GM12878 (cell line): Measurements from ENCODE around the gene ATP6V0A4. TPM values are rescaled to one million over a fixed set of nuclear protein-coding genes. Genes with fewer than 3 reads are reported as not detected.
"Not testable (repeated sequence)": the region's sequence is repeated elsewhere in the genome, so short reads cannot be mapped to it uniquely, and the experiment has no call there.

Source experiments
- ATAC-seq: fragments of 200-7000 bp; cut with Tn5 transposase; 3 replicates; pipeline ENCODE4 v1.9.1; 2020; ENCODE audit warnings: mild to moderate bottlenecking, moderate library complexity
- BruUV-seq: library from RNA; stranded (reverse); fragments of 400-500 nt; replicated peaks from 2 replicates; lab custom pipeline; 2021; lab: Mats Ljungman, UMichigan
- CTCF ChIA-PET: fragments of 300-600 bp; sonication (Branson Sonifier 250); formaldehyde crosslinking; extraction: SDS; loops from one replicate; lab custom pipeline; 2021; ENCODE audit warnings: inconsistent platforms; lab: Yijun Ruan, JAX
- POLR2A ChIA-PET: fragments of 350-600 bp; formaldehyde crosslinking; extraction: SDS; loops from one replicate; lab custom pipeline; 2021; ENCODE audit warnings: inconsistent platforms; lab: Charles Lee
- RAD21 ChIA-PET: fragments of 300-600 bp; sonication (Branson Sonifier 250); formaldehyde crosslinking; loops from one replicate; lab custom pipeline; 2023; ENCODE audit warnings: antibody characterized with exemption; ENCODE audit not compliant: unreplicated experiment; lab: Charles Lee
- SMC1A ChIA-PET: fragments of 300-600 bp; sonication (Branson Sonifier 250); formaldehyde crosslinking; loops from one replicate; lab custom pipeline; 2023; ENCODE audit not compliant: unreplicated experiment, uncharacterized antibody; lab: Charles Lee
- DNase-seq: peaks from one replicate; pipeline ENCODE4 v3.0.0-alpha.2; 2011; ENCODE audit warnings: low read depth, low spot score
- FAIRE-seq: peaks from 3 replicates; lab custom pipeline; 2011; peaks lifted over from hg19 to GRCh38; lab: Jason Lieb, UNC
- H2AFZ ChIP-seq: 2 replicates; pipeline ENCODE4 v1.6.0; 2011; ENCODE audit warnings: low read depth, low read length, control low read depth; ENCODE audit not compliant: control insufficient read depth
- H3K27ac ChIP-seq: 2 replicates; pipeline ENCODE4 v1.5.1; 2011; ENCODE audit warnings: control low read depth; ENCODE audit not compliant: control insufficient read depth, insufficient read depth
- H3K27me3 ChIP-seq, 2 experiments: replicated peaks in 1 of 2; 2 replicates each; pipeline versions ENCODE4 v1.6.0 to v1.6.1; 2011; ENCODE audit warnings: low read length in 1 of 2; ENCODE audit not compliant: control insufficient read depth in 2 of 2, insufficient read depth in 2 of 2
- H3K36me3 ChIP-seq, 2 experiments: 2 replicates each; pipeline ENCODE4 v1.5.1; 2011; ENCODE audit warnings: low read length in 1 of 2; ENCODE audit not compliant: control insufficient read depth in 2 of 2, insufficient read depth in 2 of 2
- H3K4me1 ChIP-seq: 2 replicates; pipeline ENCODE4 v1.6.1; 2011; ENCODE audit warnings: mild to moderate bottlenecking, low read length, moderate library complexity, mixed read lengths; ENCODE audit not compliant: control insufficient read depth, insufficient read depth
- H3K4me2 ChIP-seq: 2 replicates; pipeline ENCODE4 v1.6.0; 2011; ENCODE audit warnings: control low read depth; ENCODE audit not compliant: control insufficient read depth, insufficient read depth
- H3K4me3 ChIP-seq: fragments of 200-600 bp; sonication (generic); 2 replicates; pipeline ENCODE4 v1.5.1; 2016
- H3K79me2 ChIP-seq: 2 replicates; pipeline ENCODE4 v1.6.0; 2011; ENCODE audit warnings: low read length; ENCODE audit not compliant: control insufficient read depth, insufficient read depth
- H3K9ac ChIP-seq: 2 replicates; pipeline ENCODE4 v1.8.0; 2011; ENCODE audit warnings: low read length, control low read depth, mixed read lengths; ENCODE audit not compliant: control insufficient read depth, insufficient read depth
- H3K9me3 ChIP-seq: replicated peaks from 3 replicates; pipeline ENCODE4 v1.5.1; 2011; ENCODE audit warnings: mild to moderate bottlenecking, low read length; ENCODE audit not compliant: control insufficient read depth, insufficient read depth
- H4K20me1 ChIP-seq: 2 replicates; pipeline ENCODE4 v1.6.0; 2011; ENCODE audit not compliant: control insufficient read depth, insufficient read depth
- FOXM1 ChIP-seq: IDR thresholded peaks from 2 replicates; pipeline ENCODE4 v1.6.1; 2012; ENCODE audit warnings: low read depth, mild to moderate bottlenecking, inconsistent platforms, low read length, moderate library complexity
- KLF5 ChIP-seq: fragments of 450-650 bp; IDR thresholded peaks from 2 replicates; pipeline ENCODE4 v1.6.1; 2014; ENCODE audit warnings: mild to moderate bottlenecking; ENCODE audit not compliant: partially characterized antibody
- PAX5 ChIP-seq: IDR thresholded peaks from 2 replicates; pipeline ENCODE4 v1.6.1; 2011; ENCODE audit warnings: low read depth, low read length, borderline replicate concordance
- ZNF622 ChIP-seq: fragments of 450-650 bp; IDR thresholded peaks from 2 replicates; pipeline ENCODE4 v1.6.1; 2017; ENCODE audit warnings: mild to moderate bottlenecking, inconsistent platforms
- WGBS: methylation state at CpG from one replicate; pipeline ENCODE4 v1.1.6; 2016; ENCODE audit warnings: low lambda C conversion rate; ENCODE audit not compliant: insufficient replicate concordance, insufficient coverage; ENCODE audit errors: missing lambda C conversion rate; 5-methylcytosine and 5-hydroxymethylcytosine counted together
- in situ Hi-C: fragments of 300-500 bp; cut with MboI; formaldehyde crosslinking; loops from 9 replicates; pipeline ENCODE4 v1.14.3; 2018; ENCODE audit warnings: mixed read lengths
- intact Hi-C: fragments of 100-400 bp; cut with micrococcal nuclease; formaldehyde crosslinking; loops from one replicate; pipeline ENCODE4 v1.14.2; 2022; ENCODE audit not compliant: unreplicated experiment
- polyA plus RNA-seq, 11 experiments: library from polyadenylated mRNA; depleted of rRNA in 4 of 11; unstranded in 6 of 11; stranded (reverse) in 5 of 11; fragments of >200 nt; fragmentation: Nextera tagmentation in 4 of 11; fragmentation: Illumina TruSeq in 1 of 11; extraction: Ambion mirVana in 4 of 11; extraction: Trizol in 1 of 11; gene quantifications; 1 replicate in 1 of 11; 2 replicates in 10 of 11; pipeline versions ENCODE4 v1.2.1 to v1.2.3, GENCODE V29; 2011 to 2016; ENCODE audit warnings: inconsistent platforms in 2 of 11, missing spikeins in 2 of 11, low read depth in 1 of 11
- total RNA-seq, 4 experiments: library from RNA; depleted of rRNA in 3 of 4; stranded (reverse); fragments of >200 nt in 3 of 4; fragmentation: Illumina TruSeq in 1 of 4; extraction: Trizol in 1 of 4; gene quantifications; 2 replicates each; pipeline versions ENCODE4 v1.2.1 to v1.2.3, GENCODE V29; 2013 to 2021

Gene ATP6V0A4
- total and polyA plus RNA-seq, 10 of the 15 experiments (the other 5 are each of a cell fraction or from before 2014, with no cell fraction given) = not detected

GRCh38 chr7:138731733-138732132 is 66.3 kb downstream of the ATP6V0A4 start:
- SMC1A ChIA-PET, H2AFZ ChIP-seq, H3K4me3 ChIP-seq, DNase-seq, H4K20me1 ChIP-seq, H3K79me2 ChIP-seq, BruUV-seq, H3K27ac ChIP-seq, H3K27me3 ChIP-seq, H3K4me2 ChIP-seq, ATAC-seq, H3K4me1 ChIP-seq, H3K9me3 ChIP-seq, RAD21 ChIA-PET, H3K9ac ChIP-seq, FAIRE-seq, H3K36me3 ChIP-seq, POLR2A ChIA-PET: not testable (repeated sequence)
- 78% methylated on average over 5 of the region's 5 CpGs for WGBS
- intact Hi-C loops (loop anchor here (10.0 kb wide), 1 partner anchor 1077 kb away; no protein-coding TSS in a partner anchor), in situ Hi-C loops (loop anchor here (25.0 kb wide), 1 partner anchor 1119 kb away; no protein-coding TSS in a partner anchor)
- CTCF ChIA-PET = interaction anchor here (1.0 kb wide), 1 partner anchor 570 kb away, joined by 4 read pairs; no protein-coding TSS in a partner anchor

GRCh38 chr7:138729444-138729843 is 68.6 kb downstream of the ATP6V0A4 start:
- H3K27ac ChIP-seq = no peak overlapping the region
- H2AFZ ChIP-seq = no peak overlapping the region
- ChIA-PET RAD21 (no interaction called here), SMC1A (no interaction called here), CTCF (interaction anchor here (1.1 kb wide), 1 partner anchor 9 kb away, joined by 4 read pairs; no protein-coding TSS in a partner anchor), POLR2A (no interaction called here)
- 54% methylated on average over 9 of the region's 9 CpGs for WGBS
- H3K27me3 ChIP-seq = no peaks in the 10 kb centered on the region; a peak in 1 of 4 replicates
- no peak for ATAC-seq
- no peak overlapping the region for H3K4me2 ChIP-seq
- no peaks in the 10 kb centered on the region for H3K36me3 ChIP-seq
- no peak for DNase-seq
- BruUV-seq = no TSS peak
- intact Hi-C loops (no loop called here), in situ Hi-C loops (loop anchor here (25.0 kb wide), 1 partner anchor 1117 kb away; no protein-coding TSS in a partner anchor)
- H3K9ac ChIP-seq = no peak overlapping the region
- no peak for FAIRE-seq
- no peak overlapping the region for H3K4me3 ChIP-seq
- H3K9me3 ChIP-seq = no peaks in the 10 kb centered on the region
- TF ChIP-seq FOXM1 (no peak), KLF5 (no peak), ZNF622 (no peak), PAX5 (no peak)
- TF ChIP-seq, all 136 proteins: peak for 0
- no peaks in the 10 kb centered on the region for H3K79me2 ChIP-seq
- H3K4me1 ChIP-seq = no peaks in the 10 kb centered on the region
- H4K20me1 ChIP-seq = no peaks in the 10 kb centered on the region
